H9 (cell line): ENCODE data around the gene OXLD1. TPM values are rescaled to one million over a fixed set of nuclear protein-coding genes. Genes with fewer than 3 reads are reported as not detected.

Experiments used
- DNase-seq: peaks from one replicate; pipeline ENCODE4 v3.0.0-alpha.2; 2017
- H2AFZ ChIP-seq: one replicate; pipeline ENCODE4 v1.6.1; 2013; ENCODE audit warnings: mild to moderate bottlenecking, low read length, control low read depth, moderate library complexity
- H2AK5ac ChIP-seq: 2 replicates; pipeline ENCODE4 v1.6.1; 2013; ENCODE audit warnings: low read length, control low read depth, mixed read lengths; ENCODE audit not compliant: insufficient read length
- H2BK120ac ChIP-seq: one replicate; pipeline ENCODE4 v1.6.1; 2013; ENCODE audit warnings: low read depth, mild to moderate bottlenecking, low read length, control low read depth, inconsistent platforms; ENCODE audit not compliant: poor library complexity, severe bottlenecking
- H2BK12ac ChIP-seq: 2 replicates; pipeline ENCODE4 v1.6.1; 2013; ENCODE audit warnings: low read length, control low read depth, mixed read lengths, low read depth; ENCODE audit not compliant: insufficient read length
- H2BK15ac ChIP-seq: 2 replicates; pipeline ENCODE4 v1.6.1; 2013; ENCODE audit warnings: low read depth, low read length, control low read depth
- H2BK20ac ChIP-seq: one replicate; pipeline ENCODE4 v1.6.1; 2013; ENCODE audit warnings: low read depth, mild to moderate bottlenecking, low read length, control low read depth, inconsistent platforms; ENCODE audit not compliant: poor library complexity, severe bottlenecking
- H2BK5ac ChIP-seq: 2 replicates; pipeline ENCODE4 v1.6.1; 2013; ENCODE audit warnings: low read length, control low read depth, mixed read lengths; ENCODE audit not compliant: insufficient read length
- H3K14ac ChIP-seq: 2 replicates; pipeline ENCODE4 v1.6.1; 2013; ENCODE audit warnings: low read length, control low read depth; ENCODE audit not compliant: insufficient read depth
- H3K18ac ChIP-seq: 2 replicates; pipeline ENCODE4 v1.6.1; 2013; ENCODE audit warnings: low read depth, mild to moderate bottlenecking, mixed read lengths, low read length, control low read depth; ENCODE audit not compliant: insufficient read length
- H3K23ac ChIP-seq: 2 replicates; pipeline ENCODE4 v1.6.1; 2013; ENCODE audit warnings: low read length, control low read depth, mixed read lengths, low read depth; ENCODE audit not compliant: insufficient read length
- H3K23me2 ChIP-seq: 2 replicates; pipeline ENCODE4 v1.6.1; 2013; ENCODE audit warnings: low read depth, mild to moderate bottlenecking, mixed read lengths, low read length, control low read depth; ENCODE audit not compliant: insufficient read length, poor library complexity, severe bottlenecking
- H3K27ac ChIP-seq: 2 replicates; pipeline ENCODE4 v1.5.1; 2013; ENCODE audit warnings: low read length, control low read depth, mixed read lengths, low read depth; ENCODE audit not compliant: insufficient read length
- H3K27me3 ChIP-seq: 2 replicates; pipeline ENCODE4 v1.6.1; 2013; ENCODE audit warnings: low read length, control low read depth, inconsistent platforms; ENCODE audit not compliant: insufficient read depth
- H3K4ac ChIP-seq: 2 replicates; pipeline ENCODE4 v1.6.1; 2013; ENCODE audit warnings: low read depth, mild to moderate bottlenecking, control low read depth, inconsistent platforms, low read length, moderate library complexity
- H3K4me1 ChIP-seq: 2 replicates; pipeline ENCODE4 v1.6.1; 2013; ENCODE audit warnings: low read length, control low read depth, inconsistent platforms; ENCODE audit not compliant: insufficient read depth
- H3K4me2 ChIP-seq: 2 replicates; pipeline ENCODE4 v1.6.1; 2013; ENCODE audit warnings: low read length, control low read depth, mixed read lengths; ENCODE audit not compliant: insufficient read length, insufficient read depth
- H3K56ac ChIP-seq: 2 replicates; pipeline ENCODE4 v1.6.1; 2013; ENCODE audit warnings: low read depth, mild to moderate bottlenecking, mixed read lengths, low read length, control low read depth; ENCODE audit not compliant: insufficient read length
- H3K79me1 ChIP-seq: 2 replicates; pipeline ENCODE4 v1.6.1; 2013; ENCODE audit warnings: low read depth, mild to moderate bottlenecking, moderate library complexity, low read length, control low read depth, inconsistent platforms; ENCODE audit not compliant: insufficient read depth, poor library complexity, severe bottlenecking
- H3K79me2 ChIP-seq: 2 replicates; pipeline ENCODE4 v1.6.1; 2013; ENCODE audit warnings: low read length, control low read depth, inconsistent platforms; ENCODE audit not compliant: insufficient read depth
- H3K9ac ChIP-seq: 2 replicates; pipeline ENCODE4 v1.6.1; 2013; ENCODE audit warnings: low read length, control low read depth, mixed read lengths; ENCODE audit not compliant: insufficient read length; ENCODE audit errors: extremely low read depth
- H3K9me3 ChIP-seq: one replicate; pipeline ENCODE4 v1.6.1; 2013; ENCODE audit warnings: low read depth, low read length, inconsistent platforms; ENCODE audit not compliant: control insufficient read depth
- H3T11ph ChIP-seq: one replicate; pipeline ENCODE4 v1.6.1; 2013; ENCODE audit warnings: mild to moderate bottlenecking, low read length, control low read depth, inconsistent platforms
- H4K20me1 ChIP-seq: one replicate; pipeline ENCODE4 v1.6.1; 2013; ENCODE audit not compliant: control insufficient read depth, insufficient read length, insufficient read depth
- H4K5ac ChIP-seq: 2 replicates; pipeline ENCODE4 v1.6.1; 2013; ENCODE audit warnings: low read depth, mild to moderate bottlenecking, mixed read lengths, low read length, control low read depth; ENCODE audit not compliant: insufficient read length
- H4K8ac ChIP-seq: replicated peaks from 2 replicates; pipeline ENCODE4 v1.6.1; 2013; ENCODE audit warnings: low read length, control low read depth, mixed read lengths, low read depth; ENCODE audit not compliant: insufficient read length
- H4K91ac ChIP-seq: 2 replicates; pipeline ENCODE4 v1.6.1; 2013; ENCODE audit warnings: low read depth, mild to moderate bottlenecking, moderate library complexity, mixed read lengths, low read length, control low read depth; ENCODE audit not compliant: insufficient read length
- H3K27ac Mint-ChIP-seq, 3 experiments: 2 replicates in 2 of 3; 3 replicates in 1 of 3; pipeline ENCODE4 v1.8.0; 2020 to 2021; ENCODE audit warnings: mixed read lengths in 3 of 3, mild to moderate bottlenecking in 1 of 3, moderate library complexity in 1 of 3
- H3K27me3 Mint-ChIP-seq: 2 replicates; pipeline ENCODE4 v1.8.0; 2021; ENCODE audit warnings: low read depth, mild to moderate bottlenecking, moderate library complexity, mixed read lengths
- H3K36me3 Mint-ChIP-seq, 3 experiments: 2 replicates in 2 of 3; 3 replicates in 1 of 3; pipeline ENCODE4 v1.8.0; 2020 to 2021; ENCODE audit warnings: low read depth in 3 of 3, mixed read lengths in 3 of 3; ENCODE audit not compliant: insufficient read depth in 1 of 3
- H3K4me1 Mint-ChIP-seq, 2 experiments: 2 replicates each; pipeline ENCODE4 v1.8.0; 2020; ENCODE audit warnings: mixed read lengths in 2 of 2
- H3K4me3 Mint-ChIP-seq, 2 experiments: 2 replicates in 1 of 2; 3 replicates in 1 of 2; pipeline ENCODE4 v1.8.0; 2020 to 2021; ENCODE audit warnings: mild to moderate bottlenecking in 2 of 2, mixed read lengths in 2 of 2, moderate library complexity in 1 of 2
- H3K9me3 Mint-ChIP-seq, 2 experiments: 2 replicates in 1 of 2; 3 replicates in 1 of 2; pipeline ENCODE4 v1.8.0; 2020; ENCODE audit warnings: mild to moderate bottlenecking in 2 of 2, mixed read lengths in 2 of 2, moderate library complexity in 1 of 2
- CTCF ChIP-seq: fragments of 200-600 bp; sonication (generic); conservative IDR thresholded peaks from 3 replicates; pipeline ENCODE4 v1.8.0; 2021; ENCODE audit warnings: antibody characterized with exemption, mild to moderate bottlenecking
- WGBS: extraction: QIAGEN DNeasy Blood & Tissue Kit; methylation state at CpG from one replicate; pipeline ENCODE4 v1.1.7; 2013; ENCODE audit warnings: missing lambda C conversion rate, low lambda C conversion rate, mixed read lengths; ENCODE audit not compliant: insufficient read length; ENCODE audit errors: extremely low coverage; 5-methylcytosine and 5-hydroxymethylcytosine counted together
- total RNA-seq: library from RNA; stranded (reverse); gene quantifications from 2 replicates; pipeline ENCODE4 v1.2.1, GENCODE V29; 2021

The OXLD1 gene
- total RNA-seq, 1 experiment from 2014 or later, result 25.0 TPM

- Mint-ChIP-seq H3K36me3 (no peaks in the 10 kb centered on the region), H3K9me3 (no peaks in the 10 kb centered on the region), H3K27me3 (no peaks in the 10 kb centered on the region), H3K4me1 (0 out of 4 replicates have a peak, but pooled peaks cover 0 to 2% of the 10 kb centered on the region in 2 experiments), H3K27ac (peak overlapping the region; percentile 52 to 74 (median 67); a peak in 4 of 7 replicates), H3K4me3 (peak overlapping the region in 1 of 2 experiments; percentile 31; a peak in 1 of 5 replicates)
- Histone ChIP-seq H3K14ac (no peak overlapping the region; the same call in 1 of the 2 replicates), H4K20me1 (no peaks in the 10 kb centered on the region), H3K23me2 (peaks cover 3% of the 10 kb centered on the region), H3K9me3 (no peaks in the 10 kb centered on the region), H4K91ac (no peak overlapping the region), H2BK15ac (no peak overlapping the region), H3K4me1 (no peaks in the 10 kb centered on the region), H2BK5ac (no peak overlapping the region), H3K79me2 (no peaks in the 10 kb centered on the region), H4K8ac (no peak overlapping the region), H2BK20ac (no peak overlapping the region), H2BK120ac (no peak overlapping the region), H3K4me2 (no peak overlapping the region), H3K23ac (no peak overlapping the region), H2AFZ (no peak overlapping the region), H3T11ph (no peak overlapping the region), H3K4ac (no peak overlapping the region), H3K79me1 (no peaks in the 10 kb centered on the region), H3K27me3 (no peaks in the 10 kb centered on the region), H3K27ac (no peak overlapping the region), H2AK5ac (no peak overlapping the region), H3K9ac (no peak overlapping the region), H3K18ac (no peak overlapping the region), H3K56ac (no peak overlapping the region), H2BK12ac (no peak overlapping the region), H4K5ac (no peak overlapping the region)
- DNase-seq, result no peak
- no peak for TF ChIP-seq CTCF
- WGBS, result no CpG with 5 or more reads among the region's 17 CpGs
Observed at GRCh38 chr17:81641825-81642489, 24.4 kb downstream of the OXLD1 start.
